ENCODE data around the gene CUEDC1.
A peak's percentile ranks its signal among the peaks of the same experiment; 100 is the strongest.
"Not testable (repeated sequence)": the region's sequence is repeated elsewhere in the genome, so short reads cannot be mapped to it uniquely, and the experiment has no call there.

Gene CUEDC1

DNA sequence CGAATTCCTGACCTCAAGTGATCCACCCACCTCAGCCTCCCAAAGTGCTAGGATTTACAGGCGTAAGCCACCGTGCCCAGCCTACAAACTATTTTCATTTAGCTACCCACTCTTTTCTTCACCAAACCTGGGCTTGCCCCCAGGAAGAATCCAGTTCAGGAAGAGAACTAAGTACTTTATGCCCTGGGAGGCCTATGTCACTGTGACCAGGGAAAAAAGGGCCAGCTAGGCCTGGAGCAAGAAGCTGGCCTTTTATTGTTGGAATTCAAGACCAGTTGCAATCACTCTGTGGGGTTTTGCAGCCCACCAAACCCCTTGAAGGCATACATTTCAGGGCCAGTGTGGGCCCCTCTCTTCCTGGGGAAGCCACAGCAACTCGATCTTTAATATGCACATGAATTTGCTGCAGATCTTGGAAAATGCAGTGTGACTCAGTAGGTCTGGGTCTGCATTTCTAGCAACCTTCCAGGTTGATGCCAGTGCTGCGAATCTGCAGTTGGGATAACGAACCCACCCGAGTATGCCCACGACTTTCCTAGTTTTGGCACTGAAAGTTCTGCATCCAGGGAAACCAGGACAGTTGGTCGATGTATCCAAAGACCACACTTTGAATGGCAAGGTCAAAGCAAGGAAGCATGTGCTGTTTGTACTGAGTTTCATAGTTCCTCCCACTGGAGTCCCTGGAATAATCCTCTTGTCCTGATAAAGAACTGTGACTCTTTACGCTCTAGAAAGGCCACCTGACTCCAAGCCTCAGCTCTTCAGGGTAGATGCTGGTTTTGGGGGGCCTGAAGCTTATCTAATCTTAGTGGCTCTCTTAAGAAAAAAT, 98.2 kb downstream of the CUEDC1 start:
- no peak for DNase-seq (ENCODE audit: low spot score in 2 of 2)
- Histone ChIP-seq H3K9me3 (no peaks in the 10 kb centered on the region), H3K36me3 (replicated peaks) (no peaks in the 10 kb centered on the region), H3K4me3 (no peak overlapping the region), H3K4me1 (no peaks in the 10 kb centered on the region), H3K27me3 (ENCODE audit: low read depth) (no peaks in the 10 kb centered on the region)
- in situ Hi-C loops (cut with MboI; ENCODE audit: low sequenced_read_pairs) = loop anchor here (5.0 kb wide), 2 partner anchors 140 to 260 kb away; no protein-coding TSS in a partner anchor

DNA sequence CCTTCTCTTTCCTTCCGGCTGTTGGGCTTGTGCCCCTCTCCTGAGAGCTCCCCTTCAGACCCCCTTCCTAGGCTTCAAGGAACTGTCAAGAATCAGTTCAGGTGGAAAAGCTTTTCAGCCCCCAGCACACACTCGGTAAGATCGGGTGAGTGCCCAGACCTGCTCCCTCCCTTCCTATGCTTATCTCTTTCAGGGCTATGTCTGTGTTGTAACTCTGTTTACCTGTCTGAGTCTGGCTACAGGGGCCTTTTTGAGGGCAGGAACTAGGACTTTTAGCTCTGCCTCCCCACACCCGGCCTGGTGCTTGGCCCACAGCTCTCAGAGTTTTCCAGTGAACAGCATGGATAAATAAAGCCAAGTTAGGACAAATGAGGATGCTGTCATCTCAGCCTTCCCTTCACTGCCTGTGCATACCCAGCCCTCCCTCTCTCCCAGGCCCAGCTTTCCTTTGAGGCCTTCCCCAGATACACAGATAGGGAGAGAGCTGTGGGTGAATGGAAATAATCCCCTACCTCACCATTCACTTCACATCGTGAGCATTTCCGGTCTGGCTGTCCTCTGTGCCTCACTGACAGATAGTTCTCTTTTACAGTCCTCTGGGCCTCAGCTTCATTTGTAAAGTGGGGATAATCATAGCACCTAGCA, 99.7 kb downstream of the CUEDC1 start:
- Histone ChIP-seq H3K4me3 (no peak overlapping the region), H3K27me3 (ENCODE audit: low read depth) (no peaks in the 10 kb centered on the region), H3K36me3 (replicated peaks) (no peaks in the 10 kb centered on the region), H3K4me1 (peaks cover 6% of the 10 kb centered on the region; the same call in 1 of the 2 replicates), H3K9me3 (no peaks in the 10 kb centered on the region)
- DNase-seq (ENCODE audit: low spot score in 2 of 2) = no peak
- in situ Hi-C loops (cut with MboI; ENCODE audit: low sequenced_read_pairs) = loop anchor here (5.0 kb wide), 2 partner anchors 142 to 262 kb away; no protein-coding TSS in a partner anchor

DNA sequence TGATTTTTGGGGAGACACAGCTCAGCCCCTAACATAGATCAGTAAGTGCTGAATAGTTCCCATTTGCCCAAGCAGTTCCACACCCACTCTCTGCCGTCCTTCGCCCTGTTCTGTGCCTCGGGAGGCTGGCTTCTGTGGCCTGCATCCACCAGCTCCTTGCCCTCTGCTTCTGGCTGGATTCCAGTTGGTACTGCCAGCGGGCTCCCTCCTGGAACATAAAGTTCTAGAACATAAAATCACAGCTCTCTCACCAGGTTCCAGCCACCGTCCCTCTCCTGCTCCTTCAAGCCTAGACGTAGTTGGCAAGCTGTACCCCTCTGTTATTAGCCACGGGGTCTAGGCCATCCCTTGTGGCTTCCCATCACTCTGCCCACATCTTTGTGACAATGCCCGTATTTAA, 101.5 kb downstream of the CUEDC1 start:
- no peaks in the 10 kb centered on the region for H3K27me3 ChIP-seq (ENCODE audit: low read depth)
- no peaks in the 10 kb centered on the region for H3K9me3 ChIP-seq
- peaks cover 6% of the 10 kb centered on the region; the same call in 1 of the 2 replicates for H3K4me1 ChIP-seq
- in situ Hi-C loops (cut with MboI; ENCODE audit: low sequenced_read_pairs) = no loop called here
- no peaks in the 10 kb centered on the region for H3K36me3 ChIP-seq (replicated peaks)
- no peak overlapping the region for H3K4me3 ChIP-seq
- DNase-seq (ENCODE audit: low spot score in 2 of 2) = no peak

GRCh38 chr17:57852955-57853328, 102.3 kb downstream of the CUEDC1 start:
- Histone ChIP-seq H3K4me3 (no peak overlapping the region), H3K27me3 (ENCODE audit: low read depth) (no peaks in the 10 kb centered on the region), H3K9me3 (no peaks in the 10 kb centered on the region), H3K4me1 (peaks cover 6% of the 10 kb centered on the region; the same call in 1 of the 2 replicates), H3K36me3 (replicated peaks) (peaks cover under 1% of the 10 kb centered on the region; the same call in 1 of the 2 replicates)
- no peak for DNase-seq (ENCODE audit: low spot score in 2 of 2)
- in situ Hi-C loops (cut with MboI; ENCODE audit: low sequenced_read_pairs) = no loop called here

DNA sequence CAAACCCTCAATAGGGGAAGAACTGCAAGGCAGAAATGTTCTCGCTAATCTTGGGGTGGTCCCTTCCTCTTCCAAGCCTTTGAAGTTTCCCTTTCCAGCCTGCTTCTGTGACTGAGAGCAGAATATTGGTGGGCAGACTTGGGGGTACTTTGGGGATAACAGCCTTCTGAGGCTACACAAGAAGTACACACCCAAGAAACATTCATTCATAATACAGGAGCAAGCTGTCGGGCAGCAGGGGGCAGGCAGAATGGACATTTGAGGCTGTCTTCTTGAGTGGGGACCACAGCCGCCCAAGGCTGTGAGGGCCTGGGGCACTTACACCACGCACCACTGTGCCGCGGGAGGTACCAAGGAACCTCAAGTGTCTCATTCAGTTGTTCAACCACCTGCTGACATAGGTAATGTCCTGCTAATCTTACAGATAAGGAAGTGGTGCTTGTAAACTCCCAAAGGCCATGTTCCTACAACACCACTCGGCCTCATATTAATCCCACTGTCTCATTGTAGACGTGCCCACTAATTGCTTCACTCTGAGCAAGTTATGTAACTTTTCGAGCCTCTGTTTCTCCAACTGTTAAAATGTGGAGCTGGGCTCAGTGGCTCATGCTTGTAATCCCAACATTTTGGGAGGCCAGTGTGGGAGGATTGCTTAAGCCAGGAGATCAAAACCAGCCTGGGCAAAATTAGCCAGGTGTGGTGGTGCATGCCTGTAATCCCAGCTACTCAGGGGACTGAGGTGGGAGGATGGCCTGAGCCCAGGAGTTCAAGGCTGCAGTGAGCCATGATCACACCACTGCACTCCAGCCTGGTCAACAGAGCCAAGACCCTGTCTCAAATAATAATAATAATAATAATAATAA, 102.9 kb downstream of the CUEDC1 start:
- no peak for DNase-seq (ENCODE audit: low spot score in 2 of 2)
- Histone ChIP-seq H3K27me3 (ENCODE audit: low read depth) (no peaks in the 10 kb centered on the region), H3K36me3 (replicated peaks) (peaks cover 3% of the 10 kb centered on the region; the same call in 1 of the 2 replicates), H3K4me3 (no peak overlapping the region), H3K4me1 (peaks cover 6% of the 10 kb centered on the region; the same call in 1 of the 2 replicates), H3K9me3 (no peaks in the 10 kb centered on the region)
- in situ Hi-C loops (cut with MboI; ENCODE audit: low sequenced_read_pairs) = no loop called here

DNA sequence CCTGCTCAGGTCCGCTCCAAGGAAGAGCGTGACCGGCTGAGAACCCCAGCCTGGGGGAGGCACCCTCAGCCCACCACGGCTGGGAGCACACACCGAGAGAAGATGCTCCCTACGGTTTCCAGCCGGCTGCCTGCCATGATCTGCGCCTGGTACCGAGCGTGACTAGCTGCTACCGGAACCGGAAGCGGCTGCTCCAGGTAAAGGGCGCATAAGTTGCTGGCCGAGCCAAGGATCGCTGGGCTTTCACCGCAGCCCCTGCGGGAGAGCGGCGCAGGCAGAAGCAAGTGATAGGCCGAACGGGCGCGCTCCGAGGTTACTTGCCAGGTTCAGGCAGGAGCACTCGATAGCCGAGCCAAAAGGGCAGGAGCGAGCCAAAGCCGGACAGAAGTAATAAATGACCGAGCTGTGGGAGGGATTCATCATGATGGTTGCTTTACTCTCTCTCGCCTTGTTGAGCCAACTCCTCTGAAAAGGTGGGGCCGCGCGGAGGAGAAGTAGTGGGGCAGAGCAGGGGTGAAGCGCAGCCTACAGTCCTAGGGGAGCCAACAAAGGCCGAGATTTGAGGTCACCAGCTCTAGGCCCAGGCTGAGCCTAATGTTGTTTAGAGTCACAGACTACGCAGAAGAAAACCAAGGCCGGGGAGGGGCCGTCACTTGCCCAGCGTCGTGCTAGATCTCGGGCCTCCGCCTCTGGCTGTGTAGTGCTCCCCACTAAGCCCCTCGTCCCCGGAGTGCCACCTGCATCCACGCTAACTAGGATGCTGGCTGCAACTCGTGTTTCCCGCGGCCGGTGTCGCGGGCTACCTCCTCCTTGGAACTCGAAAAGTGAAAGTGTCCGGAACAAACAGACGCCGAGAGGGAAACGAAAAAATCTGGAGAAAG, 105.1 kb downstream of the CUEDC1 start, which contains the start of gene MRPS23:
Gene MRPS23, minus strand, starts transcription at position 171 of the 881 bp plus-strand sequence. Its CDS starts 34 bp downstream, at position 137.
- Histone ChIP-seq H3K4me3 (peak within 1 kb of the TSS; percentile 83), H3K27me3 (ENCODE audit: low read depth) (no peaks in the 10 kb centered on the region), H3K9me3 (no peaks in the 10 kb centered on the region), H3K36me3 (replicated peaks) (peaks cover 10% of the 10 kb centered on the region), H3K4me1 (peaks cover 6% of the 10 kb centered on the region; the same call in 1 of the 2 replicates)
- in situ Hi-C loops (cut with MboI; ENCODE audit: low sequenced_read_pairs) = no loop called here
- DNase-seq (ENCODE audit: low spot score in 2 of 2) = peak; percentile 90 to 98

GRCh38 chr17:57849163-57849873, 105.9 kb downstream of the CUEDC1 start:
- H3K27me3 ChIP-seq (ENCODE audit: low read depth) = no peaks in the 10 kb centered on the region
- H3K4me3 ChIP-seq = peak overlapping the region; percentile 83
- H3K4me1 ChIP-seq = peaks cover 6% of the 10 kb centered on the region; the same call in 1 of the 2 replicates
- H3K36me3 ChIP-seq (replicated peaks) = peaks cover 13% of the 10 kb centered on the region
- no peak for DNase-seq (ENCODE audit: low spot score in 2 of 2)
- H3K9me3 ChIP-seq = no peaks in the 10 kb centered on the region
- in situ Hi-C loops (cut with MboI; ENCODE audit: low sequenced_read_pairs) = no loop called here

DNA sequence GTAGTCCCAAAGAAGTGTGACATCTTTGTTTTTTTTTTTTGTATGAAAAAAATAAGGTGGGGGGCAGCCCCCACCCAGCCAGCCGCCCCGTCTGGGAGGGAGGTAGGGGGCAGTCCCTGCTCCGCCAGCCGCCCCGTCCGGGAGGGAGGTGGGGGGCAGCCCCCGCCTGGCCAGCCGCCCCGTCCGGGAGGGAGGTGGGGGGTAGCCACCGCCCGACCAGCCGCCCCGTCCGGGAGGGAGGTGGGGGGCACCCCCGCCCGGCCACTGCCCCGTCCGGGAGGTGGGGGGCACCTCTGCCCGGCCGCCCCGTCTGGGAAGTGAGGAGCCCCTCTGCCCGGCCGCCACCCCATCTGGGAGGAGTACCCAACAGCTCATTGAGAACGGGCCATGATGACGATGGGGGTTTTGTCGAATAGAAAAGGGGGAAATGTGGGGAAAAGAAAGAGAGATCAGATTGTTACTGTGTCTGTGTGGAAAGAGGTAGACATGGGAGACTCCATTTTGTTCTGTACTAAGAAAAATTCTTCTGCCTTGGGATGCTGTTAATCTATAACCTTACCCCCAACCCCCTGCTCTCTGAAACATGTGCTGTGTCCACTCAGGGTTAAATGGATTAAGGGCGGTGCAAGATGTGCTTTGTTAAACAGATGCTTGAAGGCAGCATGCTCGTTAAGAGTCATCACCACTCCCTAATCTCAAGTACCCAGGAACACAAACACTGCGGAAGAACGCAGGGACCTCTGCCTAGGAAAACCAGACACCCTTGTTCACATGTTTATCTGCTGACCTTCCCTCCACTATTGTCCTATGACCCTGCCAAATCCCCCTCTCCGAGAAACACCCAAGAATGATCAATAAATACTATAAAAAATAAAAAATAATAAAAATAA, 108.9 kb downstream of the CUEDC1 start:
- H3K9me3 ChIP-seq; H3K4me3 ChIP-seq; DNase-seq (ENCODE audit: low spot score in 2 of 2); in situ Hi-C loops (cut with MboI; ENCODE audit: low sequenced_read_pairs); H3K27me3 ChIP-seq (ENCODE audit: low read depth): not testable (repeated sequence)
- Histone ChIP-seq H3K4me1 (peaks cover 11% of the 10 kb centered on the region), H3K36me3 (replicated peaks) (peaks cover 17% of the 10 kb centered on the region)

GRCh38 chr17:57842280-57842679, 112.9 kb downstream of the CUEDC1 start:
- peaks cover 42% of the 10 kb centered on the region for H3K36me3 ChIP-seq (replicated peaks)
- H3K4me3 ChIP-seq = no peak overlapping the region
- H3K4me1 ChIP-seq = peaks cover 6% of the 10 kb centered on the region
- in situ Hi-C loops (cut with MboI; ENCODE audit: low sequenced_read_pairs) = no loop called here
- DNase-seq (ENCODE audit: low spot score in 2 of 2) = no peak
- H3K9me3 ChIP-seq = no peaks in the 10 kb centered on the region
- H3K27me3 ChIP-seq (ENCODE audit: low read depth) = no peaks in the 10 kb centered on the region

- Histone ChIP-seq H3K36me3 (replicated peaks) (peaks cover 32% of the 10 kb centered on the region), H3K4me1 (peaks cover 6% of the 10 kb centered on the region), H3K27me3 (ENCODE audit: low read depth) (no peaks in the 10 kb centered on the region), H3K4me3 (no peak overlapping the region), H3K9me3 (no peaks in the 10 kb centered on the region)
- no peak for DNase-seq (ENCODE audit: low spot score in 2 of 2)
- in situ Hi-C loops (cut with MboI; ENCODE audit: low sequenced_read_pairs) = loop anchor here (10.0 kb wide), 1 partner anchor 715 kb away; no protein-coding TSS in a partner anchor
These were observed 115.7 kb downstream of the CUEDC1 start for GRCh38 chr17:57839571-57839923.

GRCh38 chr17:57838857-57839570, 116.2 kb downstream of the CUEDC1 start:
- in situ Hi-C loops (cut with MboI; ENCODE audit: low sequenced_read_pairs) = loop anchor here (10.0 kb wide), 1 partner anchor 714 kb away; no protein-coding TSS in a partner anchor
- H3K4me1 ChIP-seq = peaks cover 6% of the 10 kb centered on the region
- DNase-seq (ENCODE audit: low spot score in 2 of 2) = no peak
- peaks cover 32% of the 10 kb centered on the region for H3K36me3 ChIP-seq (replicated peaks)
- H3K27me3 ChIP-seq (ENCODE audit: low read depth) = no peaks in the 10 kb centered on the region
- H3K4me3 ChIP-seq = no peak overlapping the region
- no peaks in the 10 kb centered on the region for H3K9me3 ChIP-seq
